ENCODE results near the gene VSNL1. TPM values are rescaled to one million over a fixed set of nuclear protein-coding genes. Genes with fewer than 3 reads are reported as not detected.

The VSNL1 gene
- total and polyA plus RNA-seq, 7 donors = 0.27 to 5.1 (median 1.1) TPM; not detected in 2

DNA sequence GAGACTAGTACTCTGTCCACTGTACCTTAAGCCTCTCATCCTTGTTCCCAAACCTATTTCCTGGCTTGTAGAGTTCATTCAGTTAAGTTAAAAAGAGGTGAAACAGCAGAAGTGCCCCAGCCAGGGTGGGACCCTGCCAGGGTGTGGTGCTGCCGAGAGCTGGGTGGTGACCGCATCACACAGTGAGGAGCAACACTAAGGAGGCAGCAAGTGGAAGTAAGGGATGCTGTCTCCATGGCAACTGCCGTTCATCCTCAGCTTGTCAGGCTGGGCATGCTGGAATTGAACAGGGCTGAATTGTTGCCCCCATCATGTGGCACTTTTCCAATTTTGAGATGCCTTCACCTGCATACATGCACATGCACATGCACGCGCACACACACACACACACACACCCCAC, 77.0 kb downstream of the VSNL1 start:
- peaks cover 0 to 18% (median 12%) of the 10 kb centered on the region in 4 donors for H3K4me1 ChIP-seq
- no peak for DNase-seq
- H3K9me3 ChIP-seq = no peaks in the 10 kb centered on the region
- intact Hi-C loops (cut with DNase I) = no loop called here
- no peaks in the 10 kb centered on the region for H3K27me3 ChIP-seq
- no peak overlapping the region for H3K4me3 ChIP-seq
- TF ChIP-seq EP300 (IDR thresholded peaks at IDR 0.05) (no peak), POLR2A (IDR thresholded peaks at IDR 0.05) (no peak), POLR2AphosphoS5 (IDR thresholded peaks at IDR 0.05) (no peak)
- TF ChIP-seq, protein P1, sequence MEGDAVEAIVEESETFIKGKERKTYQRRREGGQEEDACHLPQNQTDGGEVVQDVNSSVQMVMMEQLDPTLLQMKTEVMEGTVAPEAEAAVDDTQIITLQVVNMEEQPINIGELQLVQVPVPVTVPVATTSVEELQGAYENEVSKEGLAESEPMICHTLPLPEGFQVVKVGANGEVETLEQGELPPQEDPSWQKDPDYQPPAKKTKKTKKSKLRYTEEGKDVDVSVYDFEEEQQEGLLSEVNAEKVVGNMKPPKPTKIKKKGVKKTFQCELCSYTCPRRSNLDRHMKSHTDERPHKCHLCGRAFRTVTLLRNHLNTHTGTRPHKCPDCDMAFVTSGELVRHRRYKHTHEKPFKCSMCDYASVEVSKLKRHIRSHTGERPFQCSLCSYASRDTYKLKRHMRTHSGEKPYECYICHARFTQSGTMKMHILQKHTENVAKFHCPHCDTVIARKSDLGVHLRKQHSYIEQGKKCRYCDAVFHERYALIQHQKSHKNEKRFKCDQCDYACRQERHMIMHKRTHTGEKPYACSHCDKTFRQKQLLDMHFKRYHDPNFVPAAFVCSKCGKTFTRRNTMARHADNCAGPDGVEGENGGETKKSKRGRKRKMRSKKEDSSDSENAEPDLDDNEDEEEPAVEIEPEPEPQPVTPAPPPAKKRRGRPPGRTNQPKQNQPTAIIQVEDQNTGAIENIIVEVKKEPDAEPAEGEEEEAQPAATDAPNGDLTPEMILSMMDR (IDR thresholded peaks at IDR 0.05) = no peak
- H3K36me3 ChIP-seq = no peaks in the 10 kb centered on the region
- no peak overlapping the region for H3K27ac ChIP-seq
- WGBS, 2 donors = 93 to 95% methylated on average over 5 of the region's 5 CpGs

- intact Hi-C loops (cut with DNase I) = no loop called here
- no peaks in the 10 kb centered on the region for H3K36me3 ChIP-seq
- peaks cover 0 to 18% (median 12%) of the 10 kb centered on the region in 4 donors for H3K4me1 ChIP-seq
- WGBS, 2 donors = 88 to 93% methylated on average over 1 of the region's 1 CpG
- TF ChIP-seq EP300 (IDR thresholded peaks at IDR 0.05) = no peak
- TF ChIP-seq, protein P1 (IDR thresholded peaks at IDR 0.05) = no peak
- no peak for TF ChIP-seq POLR2A (IDR thresholded peaks at IDR 0.05)
- TF ChIP-seq POLR2AphosphoS5 (IDR thresholded peaks at IDR 0.05) = no peak
- DNase-seq = no peak
- no peak overlapping the region for H3K4me3 ChIP-seq
- no peak overlapping the region for H3K27ac ChIP-seq
- no peaks in the 10 kb centered on the region for H3K27me3 ChIP-seq
- no peaks in the 10 kb centered on the region for H3K9me3 ChIP-seq
Observed at GRCh38 chr2:17617955-17618354, 77.5 kb downstream of the VSNL1 start.

DNA sequence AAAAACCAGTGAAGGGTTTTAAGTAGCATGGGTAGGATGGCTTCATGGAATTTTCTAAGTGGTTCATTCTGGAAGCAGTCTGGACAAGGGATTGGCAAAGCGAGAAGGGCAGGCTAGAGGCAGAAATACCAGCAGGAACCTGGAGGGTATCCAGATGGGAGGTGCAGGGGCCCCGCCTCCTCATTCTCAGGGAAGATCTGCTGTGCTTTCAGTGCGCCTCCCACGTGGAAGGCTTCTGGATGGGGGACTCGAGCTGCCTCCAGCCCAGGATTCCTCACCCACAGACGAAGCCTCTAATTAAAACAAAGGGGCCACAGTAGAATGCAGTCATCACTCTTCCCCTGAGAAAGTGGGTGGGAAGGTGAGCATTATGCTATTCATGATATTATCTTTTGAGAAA, 79.8 kb downstream of the VSNL1 start:
- Histone ChIP-seq H3K4me3 (no peak overlapping the region), H3K36me3 (no peaks in the 10 kb centered on the region), H3K9me3 (no peaks in the 10 kb centered on the region), H3K27me3 (no peaks in the 10 kb centered on the region), H3K27ac (no peak overlapping the region), H3K4me1 (peaks cover 0 to 18% (median 12%) of the 10 kb centered on the region in 4 donors)
- intact Hi-C loops (cut with DNase I) = no loop called here
- TF ChIP-seq EP300 (IDR thresholded peaks at IDR 0.05) = no peak
- no peak for DNase-seq
- 43 to 63% methylated on average over 6 of the region's 6 CpGs for WGBS, 2 donors

DNA sequence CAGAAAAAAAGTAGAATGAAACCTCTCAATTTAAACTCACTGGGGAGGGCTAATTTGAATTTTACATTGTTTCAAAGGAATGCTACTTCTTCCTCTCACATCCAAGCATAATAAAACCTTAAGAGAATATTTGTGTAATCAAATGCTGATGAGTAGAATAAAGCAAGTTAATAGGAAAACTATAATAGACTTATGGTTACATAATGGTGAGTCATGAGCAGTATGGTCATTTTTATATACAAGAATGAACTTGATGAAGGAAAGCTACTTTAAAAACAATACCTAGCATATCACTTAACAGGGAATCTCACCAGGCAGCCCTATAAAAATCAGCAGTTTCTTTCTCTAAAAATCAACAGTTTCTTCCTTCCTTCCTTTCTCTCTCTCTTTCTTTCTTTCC, 80.3 kb downstream of the VSNL1 start:
- H3K27ac ChIP-seq = no peak overlapping the region
- intact Hi-C loops (cut with DNase I) = no loop called here

DNA sequence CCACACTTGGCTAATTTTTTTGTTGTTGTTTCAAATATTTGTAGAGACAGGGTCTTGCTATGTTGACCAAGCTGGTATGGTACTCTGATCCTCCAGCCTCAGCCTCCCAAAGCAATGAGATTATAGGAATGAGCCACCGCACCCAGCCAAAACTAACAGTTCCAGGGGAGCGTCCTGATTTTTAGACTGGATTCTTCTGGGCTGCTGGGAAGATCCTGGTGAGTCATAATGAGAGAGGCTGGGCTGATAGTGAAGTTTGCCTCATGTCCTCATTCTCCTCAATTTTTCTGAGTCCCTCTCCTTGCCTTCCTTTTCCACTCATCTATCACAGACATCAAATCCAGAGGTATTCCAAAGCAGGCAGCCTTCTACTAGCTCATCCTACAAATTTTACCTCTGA, 81.3 kb downstream of the VSNL1 start:
- Histone ChIP-seq H3K27ac (no peak overlapping the region), H3K4me3 (no peak overlapping the region), H3K36me3 (no peaks in the 10 kb centered on the region), H3K9me3 (no peaks in the 10 kb centered on the region), H3K4me1 (peaks cover 0 to 18% (median 12%) of the 10 kb centered on the region in 4 donors), H3K27me3 (no peaks in the 10 kb centered on the region)
- intact Hi-C loops (cut with DNase I) = no loop called here
- 90 to 91% methylated on average over 2 of the region's 2 CpGs for WGBS, 2 donors
- DNase-seq = no peak
- TF ChIP-seq EP300 (IDR thresholded peaks at IDR 0.05) (no peak), POLR2A (IDR thresholded peaks at IDR 0.05) (no peak), POLR2AphosphoS5 (IDR thresholded peaks at IDR 0.05) (no peak)
- TF ChIP-seq, protein P1 (IDR thresholded peaks at IDR 0.05) = no peak

More for the DNA sequence above, 80.3 kb downstream of the VSNL1 start:
- Histone ChIP-seq H3K4me1 (peaks cover 0 to 18% (median 12%) of the 10 kb centered on the region in 4 donors), H3K9me3 (no peaks in the 10 kb centered on the region), H3K4me3 (no peak overlapping the region), H3K27me3 (no peaks in the 10 kb centered on the region), H3K36me3 (no peaks in the 10 kb centered on the region)
- TF ChIP-seq, protein P1 (IDR thresholded peaks at IDR 0.05) = no peak
- TF ChIP-seq POLR2A (IDR thresholded peaks at IDR 0.05) (no peak), EP300 (IDR thresholded peaks at IDR 0.05) (no peak), POLR2AphosphoS5 (IDR thresholded peaks at IDR 0.05) (no peak)
- no peak for DNase-seq
